Stimulated activated memory B cell treated with anti-CD40 and anti-IgM and Interleukin-4, amounts not matched to agents 10 μg/mL and 1 μg/mL and 100 μg/mL, for 72 hours (primary cell): ENCODE measurements around the gene CRACDL.
A peak's percentile ranks its signal among the peaks of the same experiment; 100 is the strongest.

Experiments
- ATAC-seq: fragments of 150-1000 bp; cut with Tn5 transposase; 2 replicates; pipeline ENCODE4 v1.10.0; 2021
- H3K27ac Mint-ChIP-seq: one replicate; pipeline ENCODE4 v1.8.0; 2022; ENCODE audit warnings: mild to moderate bottlenecking, mixed read lengths
- H3K27me3 Mint-ChIP-seq: one replicate; pipeline ENCODE4 v1.8.0; 2022; ENCODE audit warnings: mixed read lengths
- H3K36me3 Mint-ChIP-seq: one replicate; pipeline ENCODE4 v1.8.0; 2022; ENCODE audit warnings: mixed read lengths
- H3K4me1 Mint-ChIP-seq: one replicate; pipeline ENCODE4 v1.8.0; 2022; ENCODE audit warnings: mixed read lengths
- H3K4me3 Mint-ChIP-seq: one replicate; pipeline ENCODE4 v1.8.0; 2022; ENCODE audit warnings: mild to moderate bottlenecking, moderate library complexity, mixed read lengths
- H3K9me3 Mint-ChIP-seq: one replicate; pipeline ENCODE4 v1.8.0; 2022; ENCODE audit warnings: mixed read lengths

CRACDL gene

DNA sequence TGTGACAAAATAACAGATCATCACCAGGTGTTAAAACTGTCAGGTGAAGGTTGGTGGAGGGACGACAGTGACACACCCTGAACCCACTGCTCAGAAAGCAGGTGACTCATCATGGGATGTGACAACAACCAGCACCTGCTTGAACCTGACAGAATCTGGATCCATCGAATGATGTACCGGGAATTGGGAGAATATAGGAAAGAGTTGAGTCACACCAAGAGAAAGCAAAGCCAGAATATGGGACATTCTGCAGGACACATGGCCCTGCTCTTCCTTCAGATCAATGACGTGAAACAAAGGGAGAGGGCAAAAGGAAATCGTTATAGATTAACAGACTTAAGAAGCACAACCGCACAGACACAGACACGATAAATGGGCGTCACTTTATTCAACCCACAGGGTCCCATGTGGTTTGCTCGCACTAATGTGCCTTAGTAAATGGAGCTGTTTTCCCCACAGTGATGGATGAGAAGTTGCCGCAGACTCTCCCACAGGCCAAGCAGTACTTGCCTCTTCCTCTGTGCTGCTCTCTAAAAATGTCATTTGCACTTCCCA is 100.1 kb downstream of the CRACDL start:
- Mint-ChIP-seq H3K27me3 (no peaks in the 10 kb centered on the region), H3K9me3 (no peaks in the 10 kb centered on the region), H3K27ac (peak overlapping the region; percentile 66), H3K4me3 (no peak overlapping the region), H3K36me3 (no peaks in the 10 kb centered on the region), H3K4me1 (peaks cover 16% of the 10 kb centered on the region)
- no peak for ATAC-seq

DNA sequence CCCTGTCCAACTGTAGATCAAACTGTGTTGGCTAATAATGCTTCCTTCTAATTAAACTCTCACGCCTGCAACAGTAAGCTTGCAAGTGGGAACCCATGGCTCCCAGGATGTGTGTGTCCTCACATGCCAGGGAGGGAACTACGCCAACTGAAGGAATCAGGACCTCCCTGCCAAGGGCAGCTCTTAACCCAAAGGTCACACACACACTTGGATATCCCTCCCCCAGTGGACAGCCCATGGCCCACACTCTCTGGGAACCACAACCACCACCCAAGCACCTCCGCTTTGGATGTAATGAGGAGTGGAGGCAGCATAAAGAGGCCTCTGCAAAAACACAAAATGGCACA is 102.1 kb downstream of the CRACDL start:
- ATAC-seq = no peak
- Mint-ChIP-seq H3K27me3 (no peaks in the 10 kb centered on the region), H3K4me1 (peaks cover 16% of the 10 kb centered on the region), H3K4me3 (no peak overlapping the region), H3K9me3 (no peaks in the 10 kb centered on the region), H3K27ac (no peak overlapping the region), H3K36me3 (no peaks in the 10 kb centered on the region)

DNA sequence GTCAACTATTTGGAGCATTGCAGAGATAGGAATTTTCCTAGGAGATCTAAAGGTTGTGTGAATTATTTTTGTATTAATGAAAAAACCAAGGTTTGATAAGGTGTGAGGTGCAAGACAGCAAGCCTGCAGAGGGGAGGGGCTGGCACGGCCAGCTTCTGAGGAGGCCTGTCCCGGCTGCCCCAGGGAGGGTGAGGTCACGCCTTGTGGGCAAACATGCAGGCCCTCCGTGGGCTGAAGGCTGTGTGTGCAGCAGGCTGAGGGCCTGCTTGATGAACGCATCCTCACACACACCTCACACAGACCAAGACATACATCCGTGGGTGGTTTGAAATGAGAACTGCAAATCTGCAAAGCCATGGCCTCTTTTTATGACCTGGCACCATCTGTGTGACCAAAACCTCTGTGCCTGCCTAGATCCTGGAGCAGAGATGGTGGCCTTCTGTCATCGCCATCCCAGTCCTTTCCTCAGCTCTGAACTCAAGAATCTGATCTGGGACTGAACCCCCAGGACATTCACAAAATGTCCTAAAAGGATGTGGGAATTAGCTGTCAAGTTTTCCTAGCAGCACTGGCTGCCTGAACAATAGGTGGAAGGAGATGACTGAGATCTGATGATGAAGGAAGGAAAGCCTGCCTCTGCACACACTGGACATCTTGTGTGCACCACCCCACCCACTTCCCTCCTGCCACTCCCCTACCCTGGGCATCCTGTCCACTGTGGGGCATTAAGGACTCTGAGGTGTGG is 102.7 kb downstream of the CRACDL start:
- Mint-ChIP-seq H3K27me3 (no peaks in the 10 kb centered on the region), H3K4me1 (peaks cover 16% of the 10 kb centered on the region), H3K27ac (no peak overlapping the region), H3K4me3 (no peak overlapping the region), H3K36me3 (no peaks in the 10 kb centered on the region), H3K9me3 (no peaks in the 10 kb centered on the region)
- peak; percentile 34 for ATAC-seq

DNA sequence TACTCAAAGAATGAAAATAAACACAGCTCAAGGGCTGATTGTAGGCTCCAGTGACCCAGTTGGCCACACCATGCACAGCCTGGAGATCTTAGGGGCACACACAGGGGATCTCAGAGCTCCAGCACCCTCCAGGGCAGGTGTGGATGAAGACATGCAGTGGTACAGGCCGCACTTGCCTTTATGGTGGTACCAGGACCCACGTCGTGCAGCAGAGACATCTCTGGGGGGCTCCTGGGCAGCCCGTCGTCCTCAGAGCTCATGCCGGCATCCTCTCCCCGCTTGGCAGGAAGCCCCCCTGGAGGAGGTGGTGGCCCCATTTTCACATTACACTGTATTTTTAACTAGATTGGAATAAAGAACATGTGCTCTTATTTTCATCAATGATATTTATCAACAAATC is 103.9 kb downstream of the CRACDL start:
- no peak overlapping the region for H3K4me3 Mint-ChIP-seq
- no peaks in the 10 kb centered on the region for H3K9me3 Mint-ChIP-seq
- ATAC-seq = no peak
- peaks cover 12% of the 10 kb centered on the region for H3K4me1 Mint-ChIP-seq
- no peak overlapping the region for H3K27ac Mint-ChIP-seq
- H3K36me3 Mint-ChIP-seq = no peaks in the 10 kb centered on the region
- H3K27me3 Mint-ChIP-seq = no peaks in the 10 kb centered on the region

DNA sequence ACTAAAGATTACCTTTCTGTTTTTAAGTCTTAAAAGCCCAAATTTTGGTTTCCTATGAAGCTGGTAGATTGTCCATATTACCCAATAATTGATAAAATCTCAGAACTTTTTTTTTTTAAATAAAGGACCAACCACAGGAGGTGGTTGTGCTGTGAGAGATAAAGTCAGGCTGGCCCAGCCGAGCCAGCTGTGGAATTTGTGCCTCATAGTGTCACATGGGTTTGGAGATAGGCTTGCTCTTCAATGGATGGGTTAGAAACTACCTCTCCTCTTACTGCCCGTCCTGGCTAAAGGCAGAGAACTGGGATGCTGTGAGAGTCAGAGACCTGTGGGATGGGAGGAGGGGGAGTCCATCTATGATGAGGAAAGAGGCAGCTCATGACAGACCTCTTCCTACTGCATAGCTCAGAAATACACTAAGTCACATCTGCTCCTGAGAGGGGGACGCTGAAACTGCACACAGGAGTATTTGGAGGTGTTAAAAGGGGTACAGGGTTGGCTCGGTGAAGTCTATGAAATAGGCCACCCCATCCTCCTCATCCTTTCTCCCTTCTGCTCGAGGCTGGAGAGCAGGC is 105.4 kb downstream of the CRACDL start:
- Mint-ChIP-seq H3K27me3 (no peaks in the 10 kb centered on the region), H3K4me1 (peaks cover 6% of the 10 kb centered on the region), H3K27ac (no peak overlapping the region), H3K36me3 (no peaks in the 10 kb centered on the region), H3K4me3 (no peak overlapping the region), H3K9me3 (no peaks in the 10 kb centered on the region)
- no peak for ATAC-seq

DNA sequence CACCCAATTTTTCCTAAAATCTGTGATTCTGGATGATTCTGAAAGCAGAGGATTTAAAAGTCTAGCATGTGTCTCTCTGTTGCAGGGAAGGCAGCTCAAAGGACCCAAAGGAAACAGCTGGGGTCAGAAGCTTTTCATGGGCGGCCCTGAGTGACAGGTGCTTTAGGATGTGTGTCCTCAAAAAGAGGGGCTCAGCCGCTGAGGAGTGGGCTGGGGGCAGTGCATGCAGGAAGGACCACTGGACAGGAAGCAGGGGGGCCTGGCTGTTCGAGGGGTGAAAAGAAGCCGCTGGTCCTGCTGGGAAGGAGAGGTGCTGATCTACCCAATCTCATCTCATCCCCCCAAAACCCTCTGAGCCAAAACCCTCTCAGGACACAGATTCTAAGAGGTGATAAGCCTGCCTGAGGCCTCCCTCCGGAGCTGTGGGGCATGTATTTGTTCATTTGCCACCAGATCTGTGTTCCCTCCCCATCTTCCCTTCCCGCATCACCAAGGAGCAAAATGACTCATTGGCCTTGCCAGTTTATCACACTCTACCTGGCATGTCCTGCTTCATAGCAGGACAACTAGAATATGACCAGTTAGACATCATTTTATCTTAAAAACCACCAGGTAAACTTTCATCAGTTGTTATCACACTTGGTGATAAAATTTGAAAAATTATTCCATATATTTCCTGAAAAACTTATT is 106.3 kb downstream of the CRACDL start:
- no peak overlapping the region for H3K4me3 Mint-ChIP-seq
- peaks cover 4% of the 10 kb centered on the region for H3K4me1 Mint-ChIP-seq
- H3K36me3 Mint-ChIP-seq = no peaks in the 10 kb centered on the region
- H3K27me3 Mint-ChIP-seq = no peaks in the 10 kb centered on the region
- no peak overlapping the region for H3K27ac Mint-ChIP-seq
- ATAC-seq = no peak
- no peaks in the 10 kb centered on the region for H3K9me3 Mint-ChIP-seq

DNA sequence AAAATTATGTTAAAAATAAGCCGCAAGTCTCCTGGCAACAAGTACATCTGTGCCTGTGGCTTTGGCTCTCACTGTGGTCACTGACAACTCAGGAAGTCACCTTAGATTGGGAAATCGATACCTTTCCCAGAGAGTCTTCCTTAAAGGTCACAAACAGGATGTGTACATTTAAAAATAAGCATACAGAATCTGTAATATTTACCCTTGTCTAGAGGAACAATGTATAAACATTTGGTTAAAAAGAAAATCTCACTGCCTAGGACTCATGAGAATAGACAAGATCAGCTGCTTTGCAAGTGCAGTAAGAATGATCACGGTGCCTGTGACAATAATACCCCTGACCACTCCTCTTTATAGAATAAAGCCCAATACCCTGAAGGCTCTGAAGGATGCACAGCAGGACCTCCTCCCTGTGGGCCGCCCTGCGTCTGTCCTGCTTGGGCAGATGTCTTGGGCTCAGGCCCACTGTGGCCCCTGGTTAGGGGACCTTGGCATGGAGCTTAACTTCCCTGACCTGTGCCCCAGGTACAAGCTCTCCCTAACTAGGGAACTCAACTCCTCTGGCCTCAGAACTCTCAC is 107.1 kb downstream of the CRACDL start:
- no peak for ATAC-seq
- H3K4me1 Mint-ChIP-seq = peaks cover 11% of the 10 kb centered on the region
- H3K9me3 Mint-ChIP-seq = no peaks in the 10 kb centered on the region
- H3K36me3 Mint-ChIP-seq = no peaks in the 10 kb centered on the region
- H3K27ac Mint-ChIP-seq = no peak overlapping the region
- no peaks in the 10 kb centered on the region for H3K27me3 Mint-ChIP-seq
- no peak overlapping the region for H3K4me3 Mint-ChIP-seq

DNA sequence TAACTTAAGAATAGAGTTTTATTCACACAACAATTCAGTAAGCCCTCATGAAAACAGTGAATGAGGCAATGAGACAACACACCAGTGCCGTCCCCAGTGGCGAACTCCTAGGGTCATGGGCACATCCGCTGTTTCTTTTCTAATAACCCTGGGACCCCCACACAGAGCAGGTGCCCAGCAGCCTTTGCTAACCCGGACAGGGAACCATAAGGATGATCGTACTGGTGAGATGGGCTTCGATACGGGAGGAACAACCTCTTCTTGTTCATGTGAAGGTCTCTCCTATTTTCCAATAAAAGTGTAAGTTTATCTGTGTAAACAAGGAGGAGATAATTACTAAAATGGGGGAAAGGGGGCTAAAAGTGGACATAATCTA is 107.7 kb downstream of the CRACDL start:
- Mint-ChIP-seq H3K36me3 (no peaks in the 10 kb centered on the region), H3K4me1 (peaks cover 12% of the 10 kb centered on the region), H3K9me3 (no peaks in the 10 kb centered on the region), H3K27ac (no peak overlapping the region), H3K4me3 (no peak overlapping the region), H3K27me3 (no peaks in the 10 kb centered on the region)
- ATAC-seq = no peak

DNA sequence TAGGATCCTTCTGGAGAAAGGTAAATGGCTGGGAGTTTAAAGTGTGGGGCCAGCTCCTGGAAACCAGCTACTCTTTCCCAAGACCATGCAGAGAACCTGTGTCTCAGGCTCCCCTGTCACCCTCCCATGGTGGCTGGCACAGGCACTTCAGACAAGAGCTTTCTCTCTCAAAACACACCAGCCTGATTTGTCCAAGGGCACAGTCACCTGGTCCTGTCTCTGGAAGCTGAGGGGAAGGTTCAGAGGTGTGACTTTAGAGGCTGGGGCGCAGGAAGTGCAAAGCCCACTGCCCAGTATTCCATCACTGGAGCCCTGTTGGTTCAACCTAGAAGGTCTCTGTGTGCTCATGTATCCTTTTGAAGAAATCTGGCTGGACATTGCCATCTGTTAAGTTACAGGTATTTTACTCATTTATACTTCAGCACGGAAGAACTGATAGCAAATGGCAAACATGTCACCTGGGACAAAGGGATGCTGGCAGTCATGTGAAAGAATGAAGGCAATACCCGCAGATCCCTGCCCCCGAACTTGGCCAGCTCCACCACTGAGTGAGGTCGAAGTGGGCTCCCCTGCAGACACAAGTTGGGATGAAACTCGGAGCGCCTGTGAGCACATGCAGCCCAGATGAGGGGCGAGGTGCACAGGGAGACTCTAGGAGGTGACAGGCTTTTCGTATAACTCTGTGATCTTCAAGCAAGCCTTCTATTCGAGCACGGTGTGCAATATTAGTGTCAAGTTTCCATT is 108.2 kb downstream of the CRACDL start:
- Mint-ChIP-seq H3K36me3 (no peaks in the 10 kb centered on the region), H3K27ac (no peak overlapping the region), H3K27me3 (no peaks in the 10 kb centered on the region), H3K9me3 (no peaks in the 10 kb centered on the region), H3K4me1 (peaks cover 12% of the 10 kb centered on the region), H3K4me3 (no peak overlapping the region)
- no peak for ATAC-seq

DNA sequence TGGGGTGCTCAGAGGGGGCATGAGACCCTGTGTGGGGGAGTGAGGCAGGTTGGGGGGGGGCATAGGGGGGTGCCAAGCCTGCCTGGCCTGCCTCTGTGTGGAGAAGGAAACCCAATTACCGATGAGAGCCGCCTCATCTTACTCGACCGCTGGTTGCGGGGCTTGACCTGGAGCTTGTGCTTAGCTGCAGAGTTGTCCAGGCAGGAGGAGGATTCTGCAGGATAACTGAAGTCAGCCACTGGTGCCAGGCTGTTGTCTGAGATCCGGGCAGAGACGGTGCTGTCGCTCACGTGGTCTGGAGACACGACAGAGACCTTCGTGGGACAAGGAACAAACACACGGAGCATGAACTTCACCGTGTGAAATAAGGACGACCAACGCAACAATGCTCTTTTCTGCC is 109.2 kb downstream of the CRACDL start:
- ATAC-seq = no peak
- Mint-ChIP-seq H3K36me3 (no peaks in the 10 kb centered on the region), H3K9me3 (no peaks in the 10 kb centered on the region), H3K4me1 (peaks cover 12% of the 10 kb centered on the region), H3K27ac (no peak overlapping the region), H3K4me3 (no peak overlapping the region), H3K27me3 (no peaks in the 10 kb centered on the region)

DNA sequence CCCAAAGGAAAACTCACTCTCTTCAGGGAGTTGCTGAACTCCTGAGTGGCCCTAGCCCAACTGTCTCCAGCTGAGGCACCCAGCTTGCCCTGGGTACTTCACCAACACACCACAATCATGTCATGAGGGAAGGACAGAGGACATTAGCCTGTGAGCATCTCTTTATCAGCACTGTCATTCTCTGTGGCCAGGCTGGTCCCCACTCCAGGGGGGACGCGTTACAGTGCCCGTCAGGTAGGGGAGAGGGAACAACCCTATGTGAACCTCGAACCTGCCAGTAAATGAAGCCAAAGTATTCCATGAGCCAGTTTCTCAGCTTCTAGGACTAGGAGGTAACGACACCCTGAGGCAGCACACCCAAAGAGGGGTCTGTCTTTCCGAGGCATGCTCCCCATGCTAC is 110.2 kb downstream of the CRACDL start:
- no peak overlapping the region for H3K4me3 Mint-ChIP-seq
- H3K27ac Mint-ChIP-seq = no peak overlapping the region
- no peaks in the 10 kb centered on the region for H3K9me3 Mint-ChIP-seq
- no peaks in the 10 kb centered on the region for H3K36me3 Mint-ChIP-seq
- no peaks in the 10 kb centered on the region for H3K27me3 Mint-ChIP-seq
- peaks cover 12% of the 10 kb centered on the region for H3K4me1 Mint-ChIP-seq
- ATAC-seq = no peak

DNA sequence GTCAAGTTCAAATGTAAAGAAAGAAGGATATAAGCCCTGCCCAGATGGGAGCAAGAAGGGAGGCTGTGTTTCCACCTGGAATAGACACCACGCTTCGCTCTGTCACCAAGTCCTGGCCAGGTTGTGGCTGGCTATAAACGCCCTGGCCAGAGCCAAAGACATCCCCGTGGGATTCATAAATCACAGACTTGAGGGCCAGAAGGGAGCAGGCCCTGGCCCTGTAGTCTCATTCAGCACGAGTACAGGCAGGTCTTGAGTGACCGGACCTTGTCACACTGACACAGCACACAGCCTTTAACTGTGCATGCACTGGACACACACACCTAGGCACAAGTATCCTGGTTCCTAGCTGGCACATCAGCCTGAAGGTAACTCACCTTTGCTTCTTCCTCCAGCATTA is 110.6 kb downstream of the CRACDL start:
- no peaks in the 10 kb centered on the region for H3K9me3 Mint-ChIP-seq
- H3K27me3 Mint-ChIP-seq = no peaks in the 10 kb centered on the region
- H3K4me3 Mint-ChIP-seq = no peak overlapping the region
- no peak for ATAC-seq
- H3K27ac Mint-ChIP-seq = no peak overlapping the region
- peaks cover 12% of the 10 kb centered on the region for H3K4me1 Mint-ChIP-seq
- H3K36me3 Mint-ChIP-seq = no peaks in the 10 kb centered on the region

DNA sequence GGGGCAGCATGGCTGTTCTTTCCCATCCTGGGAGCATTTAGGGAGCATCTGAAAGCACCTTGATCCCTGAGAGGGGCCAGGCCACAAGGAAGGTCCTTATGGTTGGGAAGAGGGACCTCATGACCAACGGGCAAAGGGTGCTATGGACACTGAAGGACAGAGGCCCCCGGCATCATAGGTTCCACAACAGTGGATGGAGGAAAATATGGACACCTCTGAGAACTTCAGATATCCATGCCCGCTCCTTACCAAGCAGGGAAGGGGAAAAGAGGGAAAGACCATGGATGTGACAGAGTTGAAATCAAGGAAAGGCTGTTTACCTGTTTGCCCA is 111.0 kb downstream of the CRACDL start:
- peak overlapping the region; percentile 57 for H3K27ac Mint-ChIP-seq

DNA sequence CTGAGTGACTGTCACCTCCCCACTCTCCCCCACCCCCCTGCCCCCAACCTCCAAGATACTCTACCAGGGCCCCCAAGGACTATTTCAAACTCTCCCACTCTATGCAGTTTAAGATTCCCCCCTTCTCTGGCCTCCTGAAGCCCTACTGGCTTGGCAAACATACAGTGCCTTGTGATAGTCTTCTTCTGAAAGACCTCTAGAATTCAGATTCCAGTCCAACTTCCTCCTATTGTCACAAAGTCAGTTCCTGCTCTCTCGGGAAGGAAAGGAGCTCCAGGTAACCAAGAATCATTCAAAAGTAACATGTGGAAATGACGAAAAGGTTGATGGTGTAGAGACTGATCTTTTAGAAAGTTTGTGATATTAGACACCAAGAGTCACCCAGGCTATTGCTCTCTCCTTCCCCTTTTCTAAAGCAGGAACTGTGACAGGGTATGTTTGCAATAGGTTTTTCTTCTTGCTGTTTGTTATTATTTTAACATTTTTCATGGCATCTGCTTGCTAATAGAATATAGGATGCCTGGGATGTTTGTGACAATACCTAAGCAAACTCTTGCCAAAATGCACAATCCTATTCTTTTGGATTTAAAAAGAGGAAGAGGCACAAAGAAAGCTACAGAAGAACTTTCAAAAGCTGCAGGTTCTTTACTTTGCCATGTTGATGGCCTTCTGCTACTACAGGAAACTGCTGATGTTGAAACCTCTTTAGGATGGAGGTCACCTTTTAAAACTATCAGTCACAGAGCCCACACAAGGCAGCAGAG is 111.6 kb downstream of the CRACDL start:
- no peaks in the 10 kb centered on the region for H3K27me3 Mint-ChIP-seq
- no peaks in the 10 kb centered on the region for H3K9me3 Mint-ChIP-seq
- no peaks in the 10 kb centered on the region for H3K36me3 Mint-ChIP-seq
- peak; percentile 65 for ATAC-seq
- H3K27ac Mint-ChIP-seq = peak overlapping the region; percentile 57
- H3K4me1 Mint-ChIP-seq = peaks cover 12% of the 10 kb centered on the region
- no peak overlapping the region for H3K4me3 Mint-ChIP-seq

More for the DNA sequence above, 111.0 kb downstream of the CRACDL start:
- Mint-ChIP-seq H3K27me3 (no peaks in the 10 kb centered on the region), H3K4me1 (peaks cover 12% of the 10 kb centered on the region), H3K9me3 (no peaks in the 10 kb centered on the region), H3K36me3 (no peaks in the 10 kb centered on the region), H3K4me3 (no peak overlapping the region)
- ATAC-seq = no peak
